SK-N-SH treated with all-trans-retinoic acid at 6 μM for 48 hours (cell line): Measurements from ENCODE around the gene IGF1R.

ENCODE experiments used
- ATAC-seq: fragments of 200-7000 bp; cut with Tn5 transposase; 3 replicates; pipeline ENCODE4 v1.9.1; 2020; ENCODE audit warnings: mild to moderate bottlenecking, moderate library complexity
- ARNTL ChIP-seq: fragments of 450-650 bp; formaldehyde crosslinking; IDR thresholded peaks from 2 replicates; pipeline ENCODE4 v1.5.0; 2020; ENCODE audit warnings: low read depth, mild to moderate bottlenecking, moderate library complexity, borderline replicate concordance
- BACH2 ChIP-seq: fragments of 250-450 bp; sonication (Bioruptor Pico); IDR thresholded peaks from 2 replicates; pipeline ENCODE4 v1.9.0; 2021; ENCODE audit warnings: mild to moderate bottlenecking, borderline replicate concordance
- CSDC2 ChIP-seq: fragments of 250-450 bp; sonication (Bioruptor Pico); IDR thresholded peaks from 2 replicates; pipeline ENCODE4 v1.5.0; 2020; ENCODE audit warnings: mild to moderate bottlenecking, moderate library complexity
- GLIS3 ChIP-seq: fragments of 250-450 bp; sonication (Bioruptor Pico); IDR thresholded peaks from 2 replicates; pipeline ENCODE4 v1.5.0; 2020; ENCODE audit warnings: mild to moderate bottlenecking, moderate library complexity
- ISL1 ChIP-seq: fragments of 250-450 bp; sonication (Bioruptor Pico); IDR thresholded peaks from 2 replicates; pipeline ENCODE4 v2.1.2; 2022; ENCODE audit warnings: mild to moderate bottlenecking, moderate library complexity
- OSR1 ChIP-seq: fragments of 250-450 bp; sonication (Bioruptor Pico); IDR thresholded peaks from 2 replicates; pipeline ENCODE4 v1.8.0; 2022; ENCODE audit warnings: moderate library complexity, mild to moderate bottlenecking, inconsistent platforms
- PATZ1 ChIP-seq: fragments of 250-450 bp; sonication (Bioruptor Pico); IDR thresholded peaks from 2 replicates; pipeline ENCODE4 v1.8.0; 2020; ENCODE audit warnings: mild to moderate bottlenecking, moderate library complexity, borderline replicate concordance
- RARB ChIP-seq: fragments of 250-450 bp; sonication (Bioruptor Pico); IDR thresholded peaks from 2 replicates; pipeline ENCODE4 v1.8.0; 2021; ENCODE audit warnings: mild to moderate bottlenecking, moderate library complexity
- TCF4 ChIP-seq: fragments of 250-450 bp; sonication (Bioruptor Pico); IDR thresholded peaks from 2 replicates; pipeline ENCODE4 v1.8.0; 2021; ENCODE audit warnings: mild to moderate bottlenecking, moderate library complexity, borderline replicate concordance
- TOX ChIP-seq: fragments of 250-450 bp; sonication (Bioruptor Pico); IDR thresholded peaks from 2 replicates; pipeline ENCODE4 v1.8.0; 2021; ENCODE audit warnings: mild to moderate bottlenecking, moderate library complexity, borderline replicate concordance
- ZFP3 ChIP-seq: fragments of 250-450 bp; sonication (Bioruptor Pico); IDR thresholded peaks from 2 replicates; pipeline ENCODE4 v1.5.0; 2020; ENCODE audit warnings: mild to moderate bottlenecking, moderate library complexity
- ZFP30 ChIP-seq: fragments of 450-650 bp; formaldehyde crosslinking; IDR thresholded peaks from 2 replicates; pipeline ENCODE4 v1.5.0; 2022; ENCODE audit warnings: mild to moderate bottlenecking, moderate library complexity
- ZNF565 ChIP-seq: fragments of 450-650 bp; formaldehyde crosslinking; conservative IDR thresholded peaks from 2 replicates; pipeline ENCODE4 v1.5.0; 2020; ENCODE audit warnings: low read depth, mild to moderate bottlenecking, moderate library complexity
- ZNF70 ChIP-seq: fragments of 450-650 bp; formaldehyde crosslinking; IDR thresholded peaks from 2 replicates; pipeline ENCODE4 v1.5.0; 2020; ENCODE audit warnings: mild to moderate bottlenecking, moderate library complexity
- ZNF8 ChIP-seq: fragments of 450-650 bp; formaldehyde crosslinking; IDR thresholded peaks from 2 replicates; pipeline ENCODE4 v1.5.0; 2020; ENCODE audit warnings: mild to moderate bottlenecking, moderate library complexity
- TF ChIP-seq, protein P1 (sequence below): fragments of 250-450 bp; sonication (Bioruptor Pico); IDR thresholded peaks from 2 replicates; pipeline ENCODE4 v1.8.0; 2021; ENCODE audit warnings: low read depth, mild to moderate bottlenecking, moderate library complexity, borderline replicate concordance
- TF ChIP-seq, protein P2 (sequence below): fragments of 250-450 bp; sonication (Bioruptor Pico); IDR thresholded peaks from 2 replicates; pipeline ENCODE4 v1.5.0; 2020; ENCODE audit warnings: mild to moderate bottlenecking, moderate library complexity
- TF ChIP-seq, protein P3 (sequence below): fragments of 250-450 bp; sonication (Bioruptor Pico); IDR thresholded peaks from 2 replicates; pipeline ENCODE4 v1.5.1; 2021; ENCODE audit warnings: mild to moderate bottlenecking, moderate library complexity
- TF ChIP-seq, protein P4 (sequence below): fragments of 250-450 bp; sonication (Bioruptor Pico); IDR thresholded peaks from 2 replicates; pipeline ENCODE4 v1.5.1; 2020; ENCODE audit warnings: low read depth, mild to moderate bottlenecking, moderate library complexity

The IGF1R gene

DNA sequence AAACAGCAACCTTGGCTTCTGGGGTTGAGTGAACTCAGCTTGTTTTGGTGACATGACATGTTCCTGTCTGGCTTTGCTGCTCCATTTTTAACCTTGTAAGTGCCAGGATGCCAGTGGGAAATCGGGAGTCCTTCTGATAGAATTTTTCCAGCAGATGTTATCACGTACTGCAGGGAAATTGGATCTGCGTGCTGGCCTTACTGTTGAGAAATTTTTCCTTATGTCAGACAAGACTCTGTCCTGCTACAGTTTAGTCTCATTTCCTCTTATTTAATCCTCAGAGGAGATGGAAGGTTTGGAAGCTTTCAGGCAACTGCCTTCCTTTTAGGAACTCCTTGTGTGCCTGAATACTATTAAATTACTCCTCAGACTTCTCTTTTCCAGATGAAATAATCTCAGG, 278.7 kb downstream of the IGF1R start:
- ATAC-seq: peak; percentile 19; the same call in 1 of the 3 replicates
- TF ChIP-seq ISL1 (CRISPR knock-in tag): no peak
- no peak for TF ChIP-seq ZFP3 (CRISPR knock-in tag)
- TF ChIP-seq, protein P1, sequence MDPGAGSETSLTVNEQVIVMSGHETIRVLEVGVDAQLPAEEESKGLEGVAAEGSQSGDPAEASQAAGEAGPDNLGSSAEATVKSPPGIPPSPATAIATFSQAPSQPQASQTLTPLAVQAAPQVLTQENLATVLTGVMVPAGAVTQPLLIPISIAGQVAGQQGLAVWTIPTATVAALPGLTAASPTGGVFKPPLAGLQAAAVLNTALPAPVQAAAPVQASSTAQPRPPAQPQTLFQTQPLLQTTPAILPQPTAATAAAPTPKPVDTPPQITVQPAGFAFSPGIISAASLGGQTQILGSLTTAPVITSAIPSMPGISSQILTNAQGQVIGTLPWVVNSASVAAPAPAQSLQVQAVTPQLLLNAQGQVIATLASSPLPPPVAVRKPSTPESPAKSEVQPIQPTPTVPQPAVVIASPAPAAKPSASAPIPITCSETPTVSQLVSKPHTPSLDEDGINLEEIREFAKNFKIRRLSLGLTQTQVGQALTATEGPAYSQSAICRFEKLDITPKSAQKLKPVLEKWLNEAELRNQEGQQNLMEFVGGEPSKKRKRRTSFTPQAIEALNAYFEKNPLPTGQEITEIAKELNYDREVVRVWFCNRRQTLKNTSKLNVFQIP (CRISPR knock-in tag): no peak
- TF ChIP-seq ZNF8: no peak
- no peak for TF ChIP-seq ARNTL (CRISPR knock-in tag)
- TF ChIP-seq PATZ1 (CRISPR knock-in tag): no peak
- no peak for TF ChIP-seq TCF4 (CRISPR knock-in tag)
- no peak for TF ChIP-seq ZFP30
- TF ChIP-seq, protein P2, sequence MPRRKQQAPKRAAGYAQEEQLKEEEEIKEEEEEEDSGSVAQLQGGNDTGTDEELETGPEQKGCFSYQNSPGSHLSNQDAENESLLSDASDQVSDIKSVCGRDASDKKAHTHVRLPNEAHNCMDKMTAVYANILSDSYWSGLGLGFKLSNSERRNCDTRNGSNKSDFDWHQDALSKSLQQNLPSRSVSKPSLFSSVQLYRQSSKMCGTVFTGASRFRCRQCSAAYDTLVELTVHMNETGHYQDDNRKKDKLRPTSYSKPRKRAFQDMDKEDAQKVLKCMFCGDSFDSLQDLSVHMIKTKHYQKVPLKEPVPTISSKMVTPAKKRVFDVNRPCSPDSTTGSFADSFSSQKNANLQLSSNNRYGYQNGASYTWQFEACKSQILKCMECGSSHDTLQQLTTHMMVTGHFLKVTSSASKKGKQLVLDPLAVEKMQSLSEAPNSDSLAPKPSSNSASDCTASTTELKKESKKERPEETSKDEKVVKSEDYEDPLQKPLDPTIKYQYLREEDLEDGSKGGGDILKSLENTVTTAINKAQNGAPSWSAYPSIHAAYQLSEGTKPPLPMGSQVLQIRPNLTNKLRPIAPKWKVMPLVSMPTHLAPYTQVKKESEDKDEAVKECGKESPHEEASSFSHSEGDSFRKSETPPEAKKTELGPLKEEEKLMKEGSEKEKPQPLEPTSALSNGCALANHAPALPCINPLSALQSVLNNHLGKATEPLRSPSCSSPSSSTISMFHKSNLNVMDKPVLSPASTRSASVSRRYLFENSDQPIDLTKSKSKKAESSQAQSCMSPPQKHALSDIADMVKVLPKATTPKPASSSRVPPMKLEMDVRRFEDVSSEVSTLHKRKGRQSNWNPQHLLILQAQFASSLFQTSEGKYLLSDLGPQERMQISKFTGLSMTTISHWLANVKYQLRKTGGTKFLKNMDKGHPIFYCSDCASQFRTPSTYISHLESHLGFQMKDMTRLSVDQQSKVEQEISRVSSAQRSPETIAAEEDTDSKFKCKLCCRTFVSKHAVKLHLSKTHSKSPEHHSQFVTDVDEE (CRISPR knock-in tag): no peak
- no peak for TF ChIP-seq ZNF70 (CRISPR knock-in tag)
- TF ChIP-seq BACH2 (CRISPR knock-in tag): no peak
- TF ChIP-seq, protein P3, sequence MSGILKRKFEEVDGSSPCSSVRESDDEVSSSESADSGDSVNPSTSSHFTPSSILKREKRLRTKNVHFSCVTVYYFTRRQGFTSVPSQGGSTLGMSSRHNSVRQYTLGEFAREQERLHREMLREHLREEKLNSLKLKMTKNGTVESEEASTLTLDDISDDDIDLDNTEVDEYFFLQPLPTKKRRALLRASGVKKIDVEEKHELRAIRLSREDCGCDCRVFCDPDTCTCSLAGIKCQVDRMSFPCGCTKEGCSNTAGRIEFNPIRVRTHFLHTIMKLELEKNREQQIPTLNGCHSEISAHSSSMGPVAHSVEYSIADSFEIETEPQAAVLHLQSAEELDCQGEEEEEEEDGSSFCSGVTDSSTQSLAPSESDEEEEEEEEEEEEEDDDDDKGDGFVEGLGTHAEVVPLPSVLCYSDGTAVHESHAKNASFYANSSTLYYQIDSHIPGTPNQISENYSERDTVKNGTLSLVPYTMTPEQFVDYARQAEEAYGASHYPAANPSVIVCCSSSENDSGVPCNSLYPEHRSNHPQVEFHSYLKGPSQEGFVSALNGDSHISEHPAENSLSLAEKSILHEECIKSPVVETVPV (CRISPR knock-in tag): no peak
- no peak for TF ChIP-seq ZNF565 (CRISPR knock-in tag)

- no peak for ATAC-seq
- TF ChIP-seq, protein P4, sequence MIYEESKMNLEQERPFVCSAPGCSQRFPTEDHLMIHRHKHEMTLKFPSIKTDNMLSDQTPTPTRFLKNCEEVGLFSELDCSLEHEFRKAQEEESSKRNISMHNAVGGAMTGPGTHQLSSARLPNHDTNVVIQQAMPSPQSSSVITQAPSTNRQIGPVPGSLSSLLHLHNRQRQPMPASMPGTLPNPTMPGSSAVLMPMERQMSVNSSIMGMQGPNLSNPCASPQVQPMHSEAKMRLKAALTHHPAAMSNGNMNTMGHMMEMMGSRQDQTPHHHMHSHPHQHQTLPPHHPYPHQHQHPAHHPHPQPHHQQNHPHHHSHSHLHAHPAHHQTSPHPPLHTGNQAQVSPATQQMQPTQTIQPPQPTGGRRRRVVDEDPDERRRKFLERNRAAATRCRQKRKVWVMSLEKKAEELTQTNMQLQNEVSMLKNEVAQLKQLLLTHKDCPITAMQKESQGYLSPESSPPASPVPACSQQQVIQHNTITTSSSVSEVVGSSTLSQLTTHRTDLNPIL (CRISPR knock-in tag): no peak
- TF ChIP-seq ISL1 (CRISPR knock-in tag) (no peak), PATZ1 (CRISPR knock-in tag) (no peak)
- TF ChIP-seq, all 23 proteins: peak for 0
Measured at GRCh38 chr15:98927996-98928395, 279.7 kb downstream of the IGF1R start.

DNA sequence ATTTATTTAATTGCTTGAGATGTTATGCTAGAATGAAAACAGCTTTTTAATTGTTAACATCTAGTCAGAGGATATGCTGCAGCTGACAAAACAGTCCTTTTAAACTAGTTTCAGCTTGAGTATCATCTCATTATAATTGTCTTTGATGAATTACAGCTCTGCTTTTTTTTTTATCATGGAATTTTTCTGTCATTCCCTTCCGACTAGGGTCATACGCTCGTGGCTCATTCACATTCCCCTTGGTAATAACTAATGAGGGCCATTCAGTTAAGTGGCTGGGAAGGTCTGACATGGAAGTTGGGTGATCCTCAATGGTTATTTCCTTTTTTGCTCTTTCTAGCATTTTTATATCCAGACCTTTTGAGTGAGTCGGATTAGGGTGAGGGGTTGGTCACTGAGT, 282.2 kb downstream of the IGF1R start:
- no peak for ATAC-seq
- no peak for TF ChIP-seq TCF4 (CRISPR knock-in tag)

DNA sequence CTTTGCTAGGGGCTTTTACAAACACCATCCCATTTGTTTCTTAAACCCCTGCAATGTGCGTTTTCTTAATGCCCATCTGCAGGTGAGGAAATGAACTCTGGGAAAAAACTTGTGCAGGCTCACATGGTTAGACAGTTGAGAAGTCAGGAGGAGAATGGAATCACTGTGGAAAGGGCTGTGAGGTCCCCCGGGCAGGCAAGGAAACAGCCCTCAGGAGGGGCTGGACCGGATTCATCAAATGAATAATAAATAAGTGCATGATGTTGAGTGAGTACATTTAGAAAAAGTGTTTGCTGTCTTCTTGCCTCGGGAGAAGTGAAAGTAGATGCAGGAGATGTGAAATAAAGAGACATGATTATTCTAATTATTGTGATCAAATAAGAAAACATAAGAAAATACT, 282.7 kb downstream of the IGF1R start:
- ATAC-seq: no peak
- TF ChIP-seq ISL1 (CRISPR knock-in tag): no peak
- TF ChIP-seq, protein P3 (CRISPR knock-in tag): no peak
- no peak for TF ChIP-seq GLIS3 (CRISPR knock-in tag)
- TF ChIP-seq, protein P1 (CRISPR knock-in tag): no peak
- TF ChIP-seq RARB (CRISPR knock-in tag): no peak
- no peak for TF ChIP-seq ZNF70 (CRISPR knock-in tag)
- no peak for TF ChIP-seq TCF4 (CRISPR knock-in tag)
- no peak for TF ChIP-seq TOX (CRISPR knock-in tag)
- TF ChIP-seq OSR1 (CRISPR knock-in tag): no peak
- TF ChIP-seq CSDC2 (CRISPR knock-in tag): no peak
- no peak for TF ChIP-seq ZFP3 (CRISPR knock-in tag)
